Colonic mucosa (tissue), 4 donors: ENCODE data around the gene ABCG2. TPM values are rescaled to one million over a fixed set of nuclear protein-coding genes. Genes with fewer than 3 reads are reported as not detected.

Source experiments
- DNase-seq: peaks from one replicate; pipeline ENCODE4 v3.0.0-alpha.2; 2020
- H3K27ac ChIP-seq: fragments of 200-600 bp; one replicate; pipeline ENCODE4 v1.8.0; 2021
- H3K27me3 ChIP-seq: fragments of 200-600 bp; one replicate; pipeline ENCODE4 v1.8.0; 2021
- H3K36me3 ChIP-seq: fragments of 200-600 bp; one replicate; pipeline ENCODE4 v1.8.0; 2021
- H3K4me1 ChIP-seq: fragments of 200-600 bp; one replicate; pipeline ENCODE4 v1.8.0; 2021; ENCODE audit warnings: mild to moderate bottlenecking
- H3K4me3 ChIP-seq: fragments of 200-600 bp; one replicate; pipeline ENCODE4 v1.8.0; 2021
- H3K9ac ChIP-seq, 2 donors: one replicate each; pipeline ENCODE4 v1.7.0; 2013; ENCODE audit warnings: control low read depth in 2 of 2, low read depth in 2 of 2, low read length in 2 of 2
- H3K9me3 ChIP-seq: fragments of 200-600 bp; one replicate; pipeline ENCODE4 v1.8.0; 2021
- CTCF ChIP-seq: fragments of 200-600 bp; IDR thresholded peaks from one replicate; pipeline ENCODE4 v1.8.0; 2022; ENCODE audit warnings: antibody characterized with exemption, mild to moderate bottlenecking
- intact Hi-C: fragments of 100-400 bp; cut with DNase I; formaldehyde crosslinking; loops from one replicate; pipeline ENCODE4 v1.14.1; 2022
- total RNA-seq, 2 donors: library from RNA; stranded (reverse); fragmentation: NEBNext Ultra II Directional in 1 of 2; extraction: Animal tissue kit (Norgen Biotek cat#: 25700) in 1 of 2; gene quantifications; one replicate each; pipeline ENCODE4 v1.2.1, GENCODE V29; 2021
- donor health status: healthy.
- donor health status: DM: no; HTN: no; CAD: no.
- donor health status: DM: no; HTN: no; CAD: no.

ABCG2 gene
- total RNA-seq, 2 donors from 2014 or later: 7.5 to 18.8 TPM

GRCh38 chr4:88060431-88060830, 98.0 kb downstream of the ABCG2 start:
- H3K36me3 ChIP-seq: no peaks in the 10 kb centered on the region
- no peak overlapping the region for H3K9ac ChIP-seq
- no peaks in the 10 kb centered on the region for H3K4me1 ChIP-seq
- no peak overlapping the region for H3K27ac ChIP-seq
- intact Hi-C loops: no loop called here
- H3K27me3 ChIP-seq: no peaks in the 10 kb centered on the region
- TF ChIP-seq CTCF: no peak
- no peak overlapping the region for H3K4me3 ChIP-seq
- no peaks in the 10 kb centered on the region for H3K9me3 ChIP-seq
- no peak for DNase-seq

DNA sequence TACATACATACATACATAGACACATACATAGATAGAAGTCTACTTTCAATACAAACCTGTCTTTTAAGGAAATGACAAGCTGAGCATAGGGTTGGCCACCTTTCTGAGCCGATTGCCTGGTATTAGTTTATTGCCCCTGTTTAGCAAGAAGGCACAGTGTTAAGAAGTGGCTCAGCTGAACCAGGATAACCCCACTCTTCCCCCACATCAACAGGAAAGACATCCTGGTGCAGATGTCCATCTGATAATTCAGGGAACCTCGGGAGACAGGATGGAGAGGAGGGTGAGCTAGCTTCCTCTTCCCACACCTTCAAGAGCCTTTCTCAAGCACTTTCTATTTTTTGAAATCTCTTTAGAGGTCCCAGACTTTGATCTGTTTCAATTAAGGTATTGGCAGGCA, 98.7 kb downstream of the ABCG2 start:
- intact Hi-C loops: loop anchor here (5.0 kb wide), 1 partner anchor 153 kb away; no protein-coding TSS in a partner anchor
- Histone ChIP-seq H3K27ac (no peak overlapping the region), H3K27me3 (no peaks in the 10 kb centered on the region), H3K9me3 (no peaks in the 10 kb centered on the region), H3K9ac (no peak overlapping the region), H3K36me3 (no peaks in the 10 kb centered on the region), H3K4me1 (no peaks in the 10 kb centered on the region), H3K4me3 (no peak overlapping the region)
- no peak for TF ChIP-seq CTCF
- no peak for DNase-seq

GRCh38 chr4:88058295-88058694, 100.1 kb downstream of the ABCG2 start:
- no peak for DNase-seq
- Histone ChIP-seq H3K36me3 (no peaks in the 10 kb centered on the region), H3K27ac (no peak overlapping the region), H3K4me1 (no peaks in the 10 kb centered on the region), H3K9ac (no peak overlapping the region), H3K27me3 (no peaks in the 10 kb centered on the region), H3K9me3 (no peaks in the 10 kb centered on the region), H3K4me3 (no peak overlapping the region)
- no peak for TF ChIP-seq CTCF
- intact Hi-C loops: loop anchor here (5.0 kb wide), 1 partner anchor 154 kb away; no protein-coding TSS in a partner anchor

GRCh38 chr4:88054901-88055300, 103.5 kb downstream of the ABCG2 start:
- intact Hi-C loops: loop anchor here (5.0 kb wide), 1 partner anchor 157 kb away; no protein-coding TSS in a partner anchor
- peak; percentile 32 for DNase-seq

DNA sequence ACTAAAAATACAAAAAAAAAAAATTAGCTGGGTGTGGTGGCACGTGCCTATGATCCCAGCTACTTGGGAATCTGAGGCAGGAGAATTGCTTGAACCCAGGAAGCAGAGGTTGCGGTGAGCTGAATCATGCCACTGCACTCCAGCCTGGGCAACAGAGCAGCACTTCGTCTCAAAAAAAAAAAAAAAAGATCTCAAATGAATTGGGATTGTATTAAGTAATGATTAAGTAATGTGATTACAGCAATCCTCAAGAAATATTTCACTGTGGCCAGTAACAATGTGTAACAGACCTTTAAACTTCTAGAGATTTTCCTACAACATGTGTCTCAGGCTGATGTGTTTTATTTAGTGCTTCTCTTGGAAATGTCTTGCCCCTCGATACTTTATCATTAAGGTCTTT, 104.2 kb downstream of the ABCG2 start:
- Histone ChIP-seq H3K4me1 (no peaks in the 10 kb centered on the region), H3K36me3 (no peaks in the 10 kb centered on the region), H3K27me3 (no peaks in the 10 kb centered on the region), H3K9ac (no peak overlapping the region), H3K9me3 (no peaks in the 10 kb centered on the region), H3K4me3 (no peak overlapping the region), H3K27ac (no peak overlapping the region)
- DNase-seq: no peak
- intact Hi-C loops: no loop called here
- TF ChIP-seq CTCF: no peak

More at GRCh38 chr4:88054901-88055300, 103.5 kb downstream of the ABCG2 start:
- no peak overlapping the region for H3K27ac ChIP-seq
- H3K36me3 ChIP-seq: no peaks in the 10 kb centered on the region
- no peaks in the 10 kb centered on the region for H3K27me3 ChIP-seq
- H3K9me3 ChIP-seq: no peaks in the 10 kb centered on the region
- no peaks in the 10 kb centered on the region for H3K4me1 ChIP-seq
- TF ChIP-seq CTCF: peak; percentile 53
- no peak overlapping the region for H3K4me3 ChIP-seq
- no peak overlapping the region for H3K9ac ChIP-seq

DNA sequence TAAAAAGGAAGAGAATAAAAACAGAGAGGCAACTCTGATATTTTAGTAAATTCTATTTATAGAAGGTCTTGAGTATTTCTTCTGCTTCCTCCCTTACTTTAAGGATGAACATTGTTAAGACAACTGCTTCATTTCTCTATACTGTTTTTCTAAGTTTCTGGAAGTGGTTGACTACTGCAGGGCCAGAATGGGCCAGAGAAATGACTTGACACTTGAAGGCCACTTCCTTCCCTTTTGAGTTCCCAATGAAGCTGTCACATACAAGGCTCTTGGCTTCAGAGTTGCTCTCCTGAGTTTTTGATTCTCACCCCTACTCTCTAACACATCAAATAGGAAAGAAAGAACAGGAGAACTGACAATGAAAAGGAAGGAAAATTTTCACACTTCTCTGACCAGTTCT, 113.4 kb downstream of the ABCG2 start:
- no peaks in the 10 kb centered on the region for H3K36me3 ChIP-seq
- intact Hi-C loops: no loop called here
- TF ChIP-seq CTCF: no peak
- H3K4me1 ChIP-seq: no peaks in the 10 kb centered on the region
- H3K27me3 ChIP-seq: no peaks in the 10 kb centered on the region
- no peak overlapping the region for H3K27ac ChIP-seq
- H3K9ac ChIP-seq: no peak overlapping the region
- H3K9me3 ChIP-seq: no peaks in the 10 kb centered on the region
- no peak overlapping the region for H3K4me3 ChIP-seq
- DNase-seq: no peak
